SK-N-SH treated with all-trans-retinoic acid at 6 μM for 48 hours (cell line): Measurements from ENCODE around the gene TNFRSF12A.

Experiments used
- CSRNP3 ChIP-seq: fragments of 250-450 bp; sonication (Bioruptor Pico); IDR thresholded peaks from 2 replicates; pipeline ENCODE4 v1.5.1; 2021; ENCODE audit warnings: mild to moderate bottlenecking, moderate library complexity
- ESRRG ChIP-seq: fragments of 250-450 bp; sonication (Bioruptor Pico); IDR thresholded peaks from 2 replicates; pipeline ENCODE4 v1.6.1; 2021; ENCODE audit warnings: mild to moderate bottlenecking
- OSR1 ChIP-seq: fragments of 250-450 bp; sonication (Bioruptor Pico); IDR thresholded peaks from 2 replicates; pipeline ENCODE4 v1.8.0; 2022; ENCODE audit warnings: moderate library complexity, mild to moderate bottlenecking, inconsistent platforms
- PATZ1 ChIP-seq: fragments of 250-450 bp; sonication (Bioruptor Pico); IDR thresholded peaks from 2 replicates; pipeline ENCODE4 v1.8.0; 2020; ENCODE audit warnings: mild to moderate bottlenecking, moderate library complexity, borderline replicate concordance
- POU6F1 ChIP-seq: fragments of 250-450 bp; sonication (Bioruptor Pico); IDR thresholded peaks from 2 replicates; pipeline ENCODE4 v1.8.0; 2021; ENCODE audit warnings: low read depth, mild to moderate bottlenecking, moderate library complexity, borderline replicate concordance
- RARB ChIP-seq: fragments of 250-450 bp; sonication (Bioruptor Pico); IDR thresholded peaks from 2 replicates; pipeline ENCODE4 v1.8.0; 2021; ENCODE audit warnings: mild to moderate bottlenecking, moderate library complexity
- TOX ChIP-seq: fragments of 250-450 bp; sonication (Bioruptor Pico); IDR thresholded peaks from 2 replicates; pipeline ENCODE4 v1.8.0; 2021; ENCODE audit warnings: mild to moderate bottlenecking, moderate library complexity, borderline replicate concordance
- ZFP30 ChIP-seq: fragments of 450-650 bp; formaldehyde crosslinking; IDR thresholded peaks from 2 replicates; pipeline ENCODE4 v1.5.0; 2022; ENCODE audit warnings: mild to moderate bottlenecking, moderate library complexity
- ZNF70 ChIP-seq: fragments of 450-650 bp; formaldehyde crosslinking; IDR thresholded peaks from 2 replicates; pipeline ENCODE4 v1.5.0; 2020; ENCODE audit warnings: mild to moderate bottlenecking, moderate library complexity

- TF ChIP-seq CSRNP3, result no peak; the same call in 1 of the 2 replicates
- TF ChIP-seq POU6F1 (CRISPR knock-in tag), result no peak
- no peak for TF ChIP-seq RARB (CRISPR knock-in tag)
- no peak for TF ChIP-seq PATZ1 (CRISPR knock-in tag)
- no peak for TF ChIP-seq ESRRG (CRISPR knock-in tag)
- no peak for TF ChIP-seq ZNF70 (CRISPR knock-in tag)
- no peak for TF ChIP-seq TOX
- TF ChIP-seq OSR1, result no peak
- no peak for TF ChIP-seq ZFP30
Observed at GRCh38 chr16:3023415-3023668, 3.2 kb downstream of the TNFRSF12A start.
